ENCODE measurements around the gene SLC6A11. TPM values are rescaled to one million over a fixed set of nuclear protein-coding genes. Genes with fewer than 3 reads are reported as not detected.

SLC6A11 gene
- total RNA-seq, 1 experiment from 2014 or later: not detected

GRCh38 chr3:10910367-10910766, 94.3 kb downstream of the SLC6A11 start:
- DNase-seq: no peak
- ChIA-PET POLR2A (ENCODE audit: unreplicated experiment) (no interaction called here), CTCF (no interaction called here)
- Histone ChIP-seq H3K79me2 (ENCODE audit: low read depth) (no peaks in the 10 kb centered on the region), H3K27ac (no peak overlapping the region), H3K4me2 (no peak overlapping the region), H3K4me1 (replicated peaks; ENCODE audit: insufficient read depth) (no peaks in the 10 kb centered on the region), H3K9me3 (ENCODE audit: insufficient read depth, low read depth) (peaks cover 4% of the 10 kb centered on the region), H3K36me3 (ENCODE audit: low read depth) (no peaks in the 10 kb centered on the region), H3K4me3 (no peak overlapping the region), H2AFZ (no peak overlapping the region), H3K9me2 (ENCODE audit: insufficient read depth) (no peaks in the 10 kb centered on the region), H3F3A (ENCODE audit: insufficient read depth, low read depth) (no peaks in the 10 kb centered on the region), H4K20me1 (ENCODE audit: insufficient read depth) (no peaks in the 10 kb centered on the region; the same call in 1 of the 2 replicates), H3K27me3 (ENCODE audit: insufficient read depth, low read depth) (peaks cover 44% of the 10 kb centered on the region)
- intact Hi-C loops (cut with micrococcal nuclease; ENCODE audit: unreplicated experiment): no loop called here
- TF ChIP-seq, protein P1, sequence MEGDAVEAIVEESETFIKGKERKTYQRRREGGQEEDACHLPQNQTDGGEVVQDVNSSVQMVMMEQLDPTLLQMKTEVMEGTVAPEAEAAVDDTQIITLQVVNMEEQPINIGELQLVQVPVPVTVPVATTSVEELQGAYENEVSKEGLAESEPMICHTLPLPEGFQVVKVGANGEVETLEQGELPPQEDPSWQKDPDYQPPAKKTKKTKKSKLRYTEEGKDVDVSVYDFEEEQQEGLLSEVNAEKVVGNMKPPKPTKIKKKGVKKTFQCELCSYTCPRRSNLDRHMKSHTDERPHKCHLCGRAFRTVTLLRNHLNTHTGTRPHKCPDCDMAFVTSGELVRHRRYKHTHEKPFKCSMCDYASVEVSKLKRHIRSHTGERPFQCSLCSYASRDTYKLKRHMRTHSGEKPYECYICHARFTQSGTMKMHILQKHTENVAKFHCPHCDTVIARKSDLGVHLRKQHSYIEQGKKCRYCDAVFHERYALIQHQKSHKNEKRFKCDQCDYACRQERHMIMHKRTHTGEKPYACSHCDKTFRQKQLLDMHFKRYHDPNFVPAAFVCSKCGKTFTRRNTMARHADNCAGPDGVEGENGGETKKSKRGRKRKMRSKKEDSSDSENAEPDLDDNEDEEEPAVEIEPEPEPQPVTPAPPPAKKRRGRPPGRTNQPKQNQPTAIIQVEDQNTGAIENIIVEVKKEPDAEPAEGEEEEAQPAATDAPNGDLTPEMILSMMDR (conservative IDR thresholded peaks at IDR 0.05): no peak
- no peak for TF ChIP-seq EZH2 (IDR thresholded peaks at IDR 0.05; ENCODE audit: low read depth)
- BruUV-seq (replicated peaks): no TSS peak

DNA sequence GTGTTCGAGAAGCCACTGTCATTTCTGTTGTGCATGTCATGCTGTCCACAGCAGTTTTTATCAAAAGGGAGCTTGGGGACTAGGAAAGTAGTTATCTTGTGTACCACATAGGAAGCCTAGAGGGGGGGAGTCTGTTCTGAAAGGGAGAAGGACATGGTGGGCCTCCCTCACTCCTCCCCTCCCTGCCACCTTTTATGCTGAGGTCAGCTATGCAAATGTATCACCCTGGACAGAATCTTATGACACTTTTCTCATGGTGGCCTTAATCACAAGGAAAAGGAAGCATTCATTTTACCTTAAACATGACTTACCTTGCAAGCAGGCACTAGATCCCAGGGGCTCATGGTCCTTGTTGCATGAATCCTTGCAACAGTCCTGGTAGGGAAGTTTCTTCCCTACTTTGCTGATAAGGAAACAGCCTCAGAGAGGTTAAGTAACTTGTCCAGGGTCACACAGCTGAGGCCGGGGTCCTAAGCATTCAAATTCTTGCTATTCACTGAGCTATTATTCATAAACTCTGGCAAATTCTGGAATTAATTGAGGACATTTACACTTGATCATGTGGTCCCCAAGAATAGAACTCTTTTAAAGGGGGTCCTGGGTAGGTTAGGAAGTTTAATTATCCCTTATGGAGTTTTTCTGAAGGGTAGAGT, 95.4 kb downstream of the SLC6A11 start:
- H3K27ac ChIP-seq: no peak overlapping the region
- no peaks in the 10 kb centered on the region for H3K36me3 ChIP-seq (ENCODE audit: low read depth)
- peaks cover 51% of the 10 kb centered on the region for H3K27me3 ChIP-seq (ENCODE audit: insufficient read depth, low read depth)
- no peaks in the 10 kb centered on the region for H3K79me2 ChIP-seq (ENCODE audit: low read depth)
- H2AFZ ChIP-seq: no peak overlapping the region
- H3K4me3 ChIP-seq: no peak overlapping the region
- H3K9me3 ChIP-seq (ENCODE audit: insufficient read depth, low read depth): peaks cover 4% of the 10 kb centered on the region
- H3K4me2 ChIP-seq: no peak overlapping the region
- H3K4me1 ChIP-seq (replicated peaks; ENCODE audit: insufficient read depth): no peaks in the 10 kb centered on the region
- no peak for DNase-seq
- no peaks in the 10 kb centered on the region for H3K9me2 ChIP-seq (ENCODE audit: insufficient read depth)
- no TSS peak for BruUV-seq (replicated peaks)
- no peak for TF ChIP-seq EZH2 (IDR thresholded peaks at IDR 0.05; ENCODE audit: low read depth)
- TF ChIP-seq, protein P1 (conservative IDR thresholded peaks at IDR 0.05): no peak
- intact Hi-C loops (cut with micrococcal nuclease; ENCODE audit: unreplicated experiment): no loop called here
- POLR2A ChIA-PET (ENCODE audit: unreplicated experiment): no interaction called here
- CTCF ChIA-PET: no interaction called here
- no peaks in the 10 kb centered on the region; the same call in 1 of the 2 replicates for H4K20me1 ChIP-seq (ENCODE audit: insufficient read depth)
- H3F3A ChIP-seq (ENCODE audit: insufficient read depth, low read depth): no peaks in the 10 kb centered on the region

- no peaks in the 10 kb centered on the region for H3K79me2 ChIP-seq (ENCODE audit: low read depth)
- CTCF ChIA-PET: no interaction called here
- H2AFZ ChIP-seq: no peak overlapping the region
Measured at GRCh38 chr3:10912786-10913185, 96.8 kb downstream of the SLC6A11 start.

More at GRCh38 chr3:10912786-10913185, 96.8 kb downstream of the SLC6A11 start:
- Histone ChIP-seq H3K9me2 (ENCODE audit: insufficient read depth) (no peaks in the 10 kb centered on the region), H3K27ac (no peak overlapping the region), H3F3A (ENCODE audit: insufficient read depth, low read depth) (no peaks in the 10 kb centered on the region), H3K4me1 (replicated peaks; ENCODE audit: insufficient read depth) (no peaks in the 10 kb centered on the region), H3K4me3 (no peak overlapping the region), H3K4me2 (no peak overlapping the region), H3K9me3 (ENCODE audit: insufficient read depth, low read depth) (no peaks in the 10 kb centered on the region; the same call in 1 of the 2 replicates), H3K36me3 (ENCODE audit: low read depth) (no peaks in the 10 kb centered on the region), H3K27me3 (ENCODE audit: insufficient read depth, low read depth) (peaks cover 64% of the 10 kb centered on the region), H4K20me1 (ENCODE audit: insufficient read depth) (no peaks in the 10 kb centered on the region; the same call in 1 of the 2 replicates)
- TF ChIP-seq, protein P1 (conservative IDR thresholded peaks at IDR 0.05): no peak
- no peak for TF ChIP-seq EZH2 (IDR thresholded peaks at IDR 0.05; ENCODE audit: low read depth)
- no TSS peak for BruUV-seq (replicated peaks)
- no peak for DNase-seq
- POLR2A ChIA-PET (ENCODE audit: unreplicated experiment): no interaction called here
- intact Hi-C loops (cut with micrococcal nuclease; ENCODE audit: unreplicated experiment): no loop called here
